ENCODE data around the gene RASGRP4.

The RASGRP4 gene

DNA sequence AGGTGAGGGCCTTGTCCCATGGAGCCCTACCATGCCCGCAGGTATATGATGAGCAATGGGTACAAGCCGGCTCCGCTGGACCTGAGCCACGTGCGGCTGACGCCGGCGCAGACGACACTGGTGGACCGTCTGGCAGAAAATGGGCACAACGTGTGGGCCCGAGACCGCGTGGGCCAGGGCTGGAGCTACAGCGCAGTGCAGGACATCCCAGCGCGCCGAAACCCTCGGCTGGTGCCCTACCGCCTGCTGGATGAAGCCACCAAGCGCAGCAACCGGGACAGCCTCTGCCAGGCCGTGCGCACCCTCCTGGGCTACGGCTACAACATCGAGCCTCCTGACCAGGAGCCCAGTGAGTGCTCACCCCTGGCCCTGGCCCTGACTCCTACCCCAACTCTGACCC, 40.0 kb upstream of the RASGRP4 start:
- TF ChIP-seq, protein P1, sequence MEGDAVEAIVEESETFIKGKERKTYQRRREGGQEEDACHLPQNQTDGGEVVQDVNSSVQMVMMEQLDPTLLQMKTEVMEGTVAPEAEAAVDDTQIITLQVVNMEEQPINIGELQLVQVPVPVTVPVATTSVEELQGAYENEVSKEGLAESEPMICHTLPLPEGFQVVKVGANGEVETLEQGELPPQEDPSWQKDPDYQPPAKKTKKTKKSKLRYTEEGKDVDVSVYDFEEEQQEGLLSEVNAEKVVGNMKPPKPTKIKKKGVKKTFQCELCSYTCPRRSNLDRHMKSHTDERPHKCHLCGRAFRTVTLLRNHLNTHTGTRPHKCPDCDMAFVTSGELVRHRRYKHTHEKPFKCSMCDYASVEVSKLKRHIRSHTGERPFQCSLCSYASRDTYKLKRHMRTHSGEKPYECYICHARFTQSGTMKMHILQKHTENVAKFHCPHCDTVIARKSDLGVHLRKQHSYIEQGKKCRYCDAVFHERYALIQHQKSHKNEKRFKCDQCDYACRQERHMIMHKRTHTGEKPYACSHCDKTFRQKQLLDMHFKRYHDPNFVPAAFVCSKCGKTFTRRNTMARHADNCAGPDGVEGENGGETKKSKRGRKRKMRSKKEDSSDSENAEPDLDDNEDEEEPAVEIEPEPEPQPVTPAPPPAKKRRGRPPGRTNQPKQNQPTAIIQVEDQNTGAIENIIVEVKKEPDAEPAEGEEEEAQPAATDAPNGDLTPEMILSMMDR (IDR thresholded peaks at IDR 0.05; ENCODE audit: extremely low read depth, missing control alignments) = no peak
- DNase-seq (ENCODE audit: low spot score) = no peak

DNA sequence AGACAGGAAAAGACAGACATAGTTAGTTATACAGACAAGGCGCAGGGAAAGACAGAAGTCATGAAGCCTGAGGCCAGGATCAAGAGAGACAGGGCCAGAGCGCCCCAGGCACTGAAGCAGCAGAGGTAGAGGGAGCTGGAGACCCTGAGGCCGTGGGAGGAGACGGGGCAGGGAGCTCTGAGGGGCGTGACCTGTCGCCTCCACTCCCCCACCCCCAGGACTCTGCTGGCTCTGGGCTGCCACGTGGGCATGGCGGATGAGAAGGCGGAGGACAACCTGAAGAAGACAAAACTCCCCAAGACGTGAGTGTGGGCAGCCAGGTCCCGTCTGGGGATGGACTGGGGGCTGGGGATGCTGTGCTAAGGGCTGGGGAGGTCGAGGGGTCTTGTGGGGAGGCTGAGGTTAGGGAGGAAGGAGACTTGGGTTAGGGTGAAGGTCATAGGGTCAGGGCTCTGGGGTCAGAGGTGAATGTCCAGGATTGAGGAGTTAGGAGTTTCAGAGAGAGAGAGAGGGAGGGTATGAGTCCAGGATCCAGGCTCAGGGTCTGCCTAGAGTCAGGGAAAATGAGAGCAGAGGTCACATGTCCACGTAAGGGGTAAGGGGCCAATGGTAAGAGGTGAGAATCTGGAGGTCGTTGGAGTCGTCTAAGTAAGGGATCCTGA, 38.5 kb upstream of the RASGRP4 start:
- TF ChIP-seq, protein P1 (IDR thresholded peaks at IDR 0.05; ENCODE audit: extremely low read depth, missing control alignments) = no peak
- DNase-seq (ENCODE audit: low spot score) = no peak

DNA sequence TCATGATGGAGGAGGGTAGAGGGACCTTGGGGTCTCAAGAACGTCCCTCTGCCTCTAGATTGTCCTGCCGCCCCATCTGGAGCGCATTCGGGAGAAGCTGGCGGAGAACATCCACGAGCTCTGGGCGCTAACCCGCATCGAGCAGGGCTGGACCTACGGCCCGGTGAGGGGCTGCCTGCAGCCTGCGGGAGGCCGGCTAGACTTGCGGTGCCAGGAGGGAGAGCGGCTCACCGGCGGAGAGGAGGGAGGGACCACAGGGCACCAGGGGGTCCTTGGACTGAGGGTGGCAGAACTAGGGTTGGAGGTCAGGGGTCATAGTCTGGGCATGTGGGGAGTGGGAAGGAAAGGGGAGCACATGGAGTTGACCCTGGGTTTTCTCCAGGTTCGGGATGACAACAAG, 37.3 kb upstream of the RASGRP4 start:
- TF ChIP-seq, protein P1 (IDR thresholded peaks at IDR 0.05; ENCODE audit: extremely low read depth, missing control alignments) = no peak
- DNase-seq (ENCODE audit: low spot score) = no peak

DNA sequence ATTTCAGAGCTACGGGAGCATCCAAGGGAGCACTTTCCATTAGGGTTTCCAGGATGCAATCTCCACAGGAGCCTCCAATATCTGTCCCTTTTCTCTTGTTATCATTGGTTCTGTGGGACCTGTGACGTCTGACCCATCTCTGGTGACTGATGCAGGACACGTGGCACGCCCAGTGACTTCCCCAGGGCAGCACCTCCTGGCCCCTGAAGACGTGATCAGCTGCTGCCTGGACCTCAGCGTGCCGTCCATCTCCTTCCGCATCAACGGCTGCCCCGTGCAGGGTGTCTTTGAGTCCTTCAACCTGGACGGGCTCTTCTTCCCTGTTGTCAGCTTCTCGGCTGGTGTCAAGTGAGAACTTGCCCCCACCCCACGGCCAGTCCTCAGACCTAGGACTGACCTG, 33.0 kb upstream of the RASGRP4 start:
- DNase-seq (ENCODE audit: low spot score) = no peak
- TF ChIP-seq, protein P1 (IDR thresholded peaks at IDR 0.05; ENCODE audit: extremely low read depth, missing control alignments) = no peak

DNA sequence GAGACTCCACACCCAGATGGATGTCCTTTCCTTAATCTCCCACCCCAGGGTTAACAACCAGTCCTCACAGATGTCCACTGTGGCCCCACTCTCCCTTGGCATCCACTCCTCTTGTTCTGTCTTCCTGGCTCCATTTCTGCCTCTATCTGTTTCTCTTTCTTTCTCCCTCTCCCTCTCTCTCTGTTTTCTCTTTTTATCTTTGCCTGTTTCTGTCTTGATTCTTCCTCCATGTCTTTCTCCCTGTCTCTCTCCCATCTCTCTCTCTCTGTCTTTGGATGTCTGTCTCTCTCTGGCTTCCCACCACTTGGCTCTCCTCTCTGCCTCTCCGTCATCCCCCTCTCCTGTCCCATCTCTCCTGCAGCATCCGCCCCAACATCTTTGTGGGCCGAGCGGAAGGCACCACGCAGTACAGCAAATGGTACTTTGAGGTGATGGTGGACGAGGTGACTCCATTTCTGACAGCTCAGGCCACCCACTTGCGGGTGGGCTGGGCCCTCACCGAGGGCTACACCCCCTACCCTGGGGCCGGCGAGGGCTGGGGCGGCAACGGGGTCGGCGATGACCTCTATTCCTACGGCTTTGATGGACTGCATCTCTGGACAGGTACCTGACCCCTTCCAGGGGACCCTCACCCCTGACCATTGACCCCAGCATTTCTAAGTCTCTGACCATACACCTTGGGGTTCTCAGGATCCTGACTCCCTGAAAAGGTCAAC, 31.8 kb upstream of the RASGRP4 start:
- no peak for DNase-seq (ENCODE audit: low spot score)
- TF ChIP-seq, protein P1 (IDR thresholded peaks at IDR 0.05; ENCODE audit: extremely low read depth, missing control alignments) = no peak

DNA sequence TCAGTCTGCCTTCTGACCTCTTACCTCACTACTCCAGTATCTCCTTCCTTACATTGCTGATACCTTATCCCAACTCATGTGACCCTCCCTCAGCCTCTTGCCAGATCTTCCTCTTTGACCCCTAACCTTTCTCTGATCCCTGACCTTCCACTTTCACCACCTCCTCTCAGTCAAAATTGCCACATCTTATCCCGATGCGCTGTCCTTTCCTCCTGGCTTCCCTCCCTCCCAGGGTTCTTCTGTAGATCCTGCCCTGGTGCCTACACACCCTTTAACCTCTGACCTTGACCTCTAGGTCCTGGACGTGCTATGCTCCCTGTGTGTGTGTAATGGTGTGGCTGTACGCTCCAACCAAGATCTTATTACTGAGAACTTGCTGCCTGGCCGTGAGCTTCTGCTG, 31.2 kb upstream of the RASGRP4 start:
- no peak for DNase-seq (ENCODE audit: low spot score)
- TF ChIP-seq, protein P1 (IDR thresholded peaks at IDR 0.05; ENCODE audit: extremely low read depth, missing control alignments) = no peak

DNA sequence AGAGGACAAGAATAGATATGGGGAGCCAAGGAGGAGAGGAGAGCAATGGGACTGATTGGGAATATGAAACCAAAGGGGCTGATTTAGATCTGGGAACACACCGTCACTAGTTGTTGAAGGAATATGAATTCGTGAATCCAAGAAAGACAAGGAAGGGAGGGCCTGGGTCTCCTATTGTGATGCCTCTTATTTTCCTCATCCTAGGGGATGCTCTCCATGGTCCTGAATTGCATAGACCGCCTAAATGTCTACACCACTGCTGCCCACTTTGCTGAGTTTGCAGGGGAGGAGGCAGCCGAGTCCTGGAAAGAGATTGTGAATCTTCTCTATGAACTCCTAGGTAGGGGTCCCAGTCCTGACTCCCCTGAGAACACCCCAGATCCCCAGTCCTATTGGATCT, 29.0 kb upstream of the RASGRP4 start:
- peak; percentile 60 for DNase-seq (ENCODE audit: low spot score)
- TF ChIP-seq, protein P1 (IDR thresholded peaks at IDR 0.05; ENCODE audit: extremely low read depth, missing control alignments) = no peak

Measured in GM20000 (cell line).